Chondrocyte (in vitro differentiated cells): ENCODE measurements around the gene DLG2. TPM values are rescaled to one million over a fixed set of nuclear protein-coding genes. Genes with fewer than 3 reads are reported as not detected.

Experiments
- DNase-seq: peaks from one replicate; pipeline ENCODE4 v3.0.0; 2021; ENCODE audit warnings: mixed read lengths, low spot score
- H3K27ac Mint-ChIP-seq: one replicate; pipeline ENCODE4 v1.8.0; 2021; ENCODE audit warnings: mild to moderate bottlenecking, moderate library complexity, mixed read lengths; ENCODE audit not compliant: unreplicated experiment
- H3K27me3 Mint-ChIP-seq: 2 replicates; pipeline ENCODE4 v1.8.0; 2021; ENCODE audit warnings: low read depth, mixed read lengths
- H3K36me3 Mint-ChIP-seq: 2 replicates; pipeline ENCODE4 v1.8.0; 2021; ENCODE audit warnings: low read depth, mixed read lengths
- H3K4me1 Mint-ChIP-seq: 2 replicates; pipeline ENCODE4 v1.8.0; 2021; ENCODE audit warnings: low read depth, mild to moderate bottlenecking, mixed read lengths
- H3K4me3 Mint-ChIP-seq: one replicate; pipeline ENCODE4 v1.8.0; 2021; ENCODE audit warnings: mild to moderate bottlenecking, moderate library complexity, mixed read lengths; ENCODE audit not compliant: unreplicated experiment
- H3K9me3 Mint-ChIP-seq: 2 replicates; pipeline ENCODE4 v1.8.0; 2021; ENCODE audit warnings: low read depth, mixed read lengths
- total RNA-seq: library from RNA; stranded (reverse); gene quantifications from 3 replicates; pipeline ENCODE4 v1.2.1, GENCODE V29; 2021
- TF ChIP-seq, protein P1 (sequence below): fragments of 200-600 bp; sonication (generic); IDR thresholded peaks from 2 replicates; pipeline ENCODE4 v1.5.0; 2021; ENCODE audit warnings: antibody characterized with exemption, mild to moderate bottlenecking, moderate library complexity

Gene DLG2
- total RNA-seq, 1 donor from 2014 or later, result 1.3 TPM

DNA sequence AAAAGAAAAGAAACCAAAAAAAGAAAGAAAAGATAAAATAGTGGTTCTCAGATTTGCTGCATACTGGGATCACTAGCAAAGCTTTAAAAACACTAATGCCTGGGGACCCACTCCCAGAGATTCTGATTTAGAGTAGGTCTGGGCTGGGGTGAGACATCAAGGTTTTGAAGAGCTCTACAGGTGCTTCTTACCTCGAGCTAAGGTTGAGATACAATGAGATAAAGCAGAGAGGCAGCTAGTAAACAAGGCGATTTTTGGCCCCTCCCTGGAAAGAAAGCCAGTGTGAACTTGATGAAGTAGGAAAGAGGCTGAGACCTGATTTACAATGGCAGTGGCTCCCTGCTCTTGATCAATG lies 2013.4 kb downstream of the DLG2 start:
- DNase-seq, result no peak
- Mint-ChIP-seq H3K27me3 (peaks cover 7% of the 10 kb centered on the region), H3K27ac (no peak overlapping the region), H3K4me3 (no peak overlapping the region), H3K9me3 (no peaks in the 10 kb centered on the region), H3K4me1 (no peaks in the 10 kb centered on the region), H3K36me3 (no peaks in the 10 kb centered on the region)
- TF ChIP-seq, protein P1, sequence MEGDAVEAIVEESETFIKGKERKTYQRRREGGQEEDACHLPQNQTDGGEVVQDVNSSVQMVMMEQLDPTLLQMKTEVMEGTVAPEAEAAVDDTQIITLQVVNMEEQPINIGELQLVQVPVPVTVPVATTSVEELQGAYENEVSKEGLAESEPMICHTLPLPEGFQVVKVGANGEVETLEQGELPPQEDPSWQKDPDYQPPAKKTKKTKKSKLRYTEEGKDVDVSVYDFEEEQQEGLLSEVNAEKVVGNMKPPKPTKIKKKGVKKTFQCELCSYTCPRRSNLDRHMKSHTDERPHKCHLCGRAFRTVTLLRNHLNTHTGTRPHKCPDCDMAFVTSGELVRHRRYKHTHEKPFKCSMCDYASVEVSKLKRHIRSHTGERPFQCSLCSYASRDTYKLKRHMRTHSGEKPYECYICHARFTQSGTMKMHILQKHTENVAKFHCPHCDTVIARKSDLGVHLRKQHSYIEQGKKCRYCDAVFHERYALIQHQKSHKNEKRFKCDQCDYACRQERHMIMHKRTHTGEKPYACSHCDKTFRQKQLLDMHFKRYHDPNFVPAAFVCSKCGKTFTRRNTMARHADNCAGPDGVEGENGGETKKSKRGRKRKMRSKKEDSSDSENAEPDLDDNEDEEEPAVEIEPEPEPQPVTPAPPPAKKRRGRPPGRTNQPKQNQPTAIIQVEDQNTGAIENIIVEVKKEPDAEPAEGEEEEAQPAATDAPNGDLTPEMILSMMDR, result no peak

DNA sequence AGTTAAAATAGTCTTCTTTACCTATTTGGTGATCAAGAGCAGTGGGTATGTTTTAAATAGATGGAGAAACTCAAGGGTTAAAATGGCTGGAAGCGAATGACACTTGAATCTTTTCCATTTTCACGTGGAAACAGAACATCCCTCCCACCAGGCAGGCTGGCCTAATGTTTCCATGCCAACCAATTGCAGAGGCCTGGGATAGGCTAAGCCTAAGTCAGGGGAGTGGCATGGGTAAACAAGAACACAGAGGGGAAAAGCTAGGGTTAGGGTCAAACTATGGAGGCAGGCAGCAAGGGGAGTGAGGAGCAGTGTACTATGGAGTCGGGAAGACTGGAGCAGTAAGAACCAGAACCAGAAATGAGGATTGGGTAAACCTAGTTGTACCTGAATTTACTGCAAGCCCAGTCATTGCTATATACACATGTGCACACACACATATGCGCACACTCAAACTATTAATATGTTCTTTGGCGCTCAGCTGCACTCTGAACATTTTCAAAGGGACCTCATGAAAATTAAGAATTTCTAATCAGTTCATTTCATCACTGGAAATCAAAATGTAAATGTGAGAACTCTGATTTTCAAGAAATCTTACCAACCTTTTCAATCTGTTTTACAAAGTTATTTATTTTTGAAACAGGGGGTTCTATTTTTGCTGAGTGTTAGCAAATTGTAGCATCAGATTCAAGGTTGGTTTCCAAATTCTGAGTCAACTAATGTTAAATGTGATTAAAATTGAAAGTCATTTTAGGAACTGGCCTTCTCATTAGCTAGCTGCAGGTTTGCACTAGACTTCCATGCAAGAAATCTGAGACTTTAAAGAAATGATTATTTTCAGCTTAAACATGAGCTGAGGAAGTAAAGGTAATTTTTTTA lies 2014.0 kb downstream of the DLG2 start:
- Mint-ChIP-seq H3K4me3 (no peak overlapping the region), H3K9me3 (no peaks in the 10 kb centered on the region), H3K27me3 (peaks cover 4% of the 10 kb centered on the region), H3K4me1 (no peaks in the 10 kb centered on the region), H3K36me3 (no peaks in the 10 kb centered on the region), H3K27ac (no peak overlapping the region)
- no peak for DNase-seq
- TF ChIP-seq, protein P1, result no peak

DNA sequence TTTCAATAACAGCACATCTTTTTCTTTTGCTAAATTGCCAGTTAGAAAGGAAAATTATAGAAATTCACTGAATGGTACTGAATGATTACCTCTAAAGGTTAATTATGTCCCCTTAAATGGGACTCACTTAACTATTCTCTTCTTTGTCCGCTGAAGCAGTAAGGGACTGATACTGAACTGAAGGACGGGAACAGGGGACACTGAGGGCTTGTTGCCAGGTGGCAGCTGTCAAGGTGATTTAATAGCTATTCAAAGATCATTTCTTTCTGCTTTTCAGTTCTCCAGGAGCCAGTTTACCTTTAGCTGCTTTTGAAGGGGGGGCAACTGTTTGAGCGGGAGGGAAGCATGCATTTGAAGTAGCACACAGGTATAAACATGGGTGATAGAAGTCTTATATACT lies 2015.5 kb downstream of the DLG2 start:
- Mint-ChIP-seq H3K9me3 (no peaks in the 10 kb centered on the region), H3K4me1 (no peaks in the 10 kb centered on the region), H3K27me3 (peaks cover 3% of the 10 kb centered on the region), H3K27ac (no peak overlapping the region), H3K4me3 (no peak overlapping the region), H3K36me3 (no peaks in the 10 kb centered on the region)
- TF ChIP-seq, protein P1, result no peak
- DNase-seq, result no peak

DNA sequence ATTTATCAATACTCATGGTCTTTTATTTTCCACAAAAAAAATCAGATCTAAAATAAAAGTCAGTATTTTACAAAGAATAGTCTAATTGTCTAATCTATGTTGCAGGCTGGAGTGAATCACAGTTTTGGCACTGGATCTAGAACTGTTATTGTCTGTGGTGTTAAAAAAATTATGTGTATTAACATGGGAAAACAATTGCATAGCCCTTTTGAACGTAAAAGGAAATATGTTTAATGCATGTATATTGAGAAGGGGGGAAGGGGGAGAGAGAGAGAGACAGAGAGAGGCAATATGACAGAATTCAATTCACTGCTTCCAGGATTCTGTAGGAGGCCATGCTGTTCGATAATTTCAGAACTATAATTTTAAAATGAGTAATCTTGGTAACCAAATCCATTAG lies 2016.1 kb downstream of the DLG2 start:
- H3K4me1 Mint-ChIP-seq, result no peaks in the 10 kb centered on the region
- no peak overlapping the region for H3K4me3 Mint-ChIP-seq
- no peak for DNase-seq
- H3K27ac Mint-ChIP-seq, result no peak overlapping the region
- H3K9me3 Mint-ChIP-seq, result no peaks in the 10 kb centered on the region
- peaks cover 3% of the 10 kb centered on the region for H3K27me3 Mint-ChIP-seq
- TF ChIP-seq, protein P1, result no peak
- H3K36me3 Mint-ChIP-seq, result no peaks in the 10 kb centered on the region

DNA sequence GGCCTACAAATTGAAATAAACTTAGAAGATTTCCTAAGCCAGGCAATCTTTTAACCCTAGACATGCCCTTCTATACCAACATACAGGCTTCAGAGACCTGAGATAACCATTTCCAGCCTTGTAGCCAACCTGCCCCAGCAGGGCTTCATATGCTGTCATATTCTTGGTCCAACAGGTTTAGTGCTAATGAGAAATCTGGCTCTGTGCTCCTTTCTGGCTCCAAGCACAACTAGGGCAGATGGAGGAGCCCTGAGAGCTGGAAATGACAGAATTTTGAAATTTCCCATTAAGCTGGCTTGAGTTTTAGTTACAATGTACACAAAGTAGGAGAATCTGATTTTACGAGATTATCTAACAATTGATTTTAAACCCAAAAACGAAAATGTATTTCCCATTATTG lies 2018.0 kb downstream of the DLG2 start:
- Mint-ChIP-seq H3K9me3 (no peaks in the 10 kb centered on the region), H3K4me1 (no peaks in the 10 kb centered on the region), H3K4me3 (no peak overlapping the region), H3K27ac (no peak overlapping the region), H3K27me3 (peaks cover 3% of the 10 kb centered on the region), H3K36me3 (no peaks in the 10 kb centered on the region)
- no peak for DNase-seq
- TF ChIP-seq, protein P1, result no peak
